Measurements from ENCODE around the gene LRMDA.

- TF ChIP-seq CTCF (IDR thresholded peaks at IDR 0.05) = no peak
- TF ChIP-seq POLR2A (IDR thresholded peaks at IDR 0.05) = no peak
- TF ChIP-seq POLR2AphosphoS5 (IDR thresholded peaks at IDR 0.05) = no peak
Measured at GRCh38 chr10:76548716-76549115, 1117.3 kb downstream of the LRMDA start.

All from sigmoid colon (tissue), 4 donors.